NOMO-1 treated with DMSO at 0.1 percent for 48 hours (cell line): ENCODE measurements around the gene RETREG1.
A peak's percentile ranks its signal among the peaks of the same experiment; 100 is the strongest.

Experiments used
- DNase-seq: peaks from one replicate; lab custom pipeline; 2025; ENCODE audit not compliant: unreplicated experiment; lab: John Stamatoyannopoulos, UW

Gene RETREG1

GRCh38 chr5:16531063-16531648, 85.6 kb downstream of the RETREG1 start:
- no peak for DNase-seq

- no peak for DNase-seq
These were observed 87.5 kb downstream of the RETREG1 start for GRCh38 chr5:16529306-16529705.

DNA sequence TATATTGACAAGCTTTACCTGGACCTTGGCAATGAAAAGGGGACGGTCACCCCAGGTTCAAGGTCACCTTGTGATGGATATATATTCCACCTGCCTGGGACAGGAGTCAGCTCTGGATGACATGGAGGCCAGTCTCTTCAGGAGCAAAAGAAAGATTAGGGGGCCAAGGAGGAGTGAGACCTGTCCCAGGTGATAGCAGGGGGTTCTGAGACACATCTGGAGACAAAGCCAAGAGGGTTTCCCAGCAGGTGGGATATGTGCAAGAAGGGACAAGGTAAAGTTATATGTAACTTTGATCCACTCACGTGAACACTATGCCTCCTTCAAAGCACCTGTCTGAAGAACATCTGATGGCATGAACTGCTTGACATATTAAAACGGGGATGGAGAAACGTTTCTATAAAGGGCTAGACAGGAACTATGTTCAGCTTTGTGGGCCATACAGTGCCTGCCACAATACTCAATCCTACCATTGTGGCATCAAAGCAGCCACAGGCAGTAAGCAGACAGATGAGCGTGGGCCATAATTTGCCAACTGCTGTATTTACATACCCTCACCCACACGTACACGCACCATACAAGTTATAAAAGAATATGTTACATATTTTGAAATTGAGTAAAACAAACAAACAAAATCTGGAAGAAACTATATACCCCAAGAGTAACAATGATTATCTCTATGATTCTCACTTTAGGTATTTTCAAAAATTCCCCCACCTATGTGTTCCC, 88.3 kb downstream of the RETREG1 start:
- no peak for DNase-seq

GRCh38 chr5:16525651-16526050, 91.1 kb downstream of the RETREG1 start:
- no peak for DNase-seq

DNA sequence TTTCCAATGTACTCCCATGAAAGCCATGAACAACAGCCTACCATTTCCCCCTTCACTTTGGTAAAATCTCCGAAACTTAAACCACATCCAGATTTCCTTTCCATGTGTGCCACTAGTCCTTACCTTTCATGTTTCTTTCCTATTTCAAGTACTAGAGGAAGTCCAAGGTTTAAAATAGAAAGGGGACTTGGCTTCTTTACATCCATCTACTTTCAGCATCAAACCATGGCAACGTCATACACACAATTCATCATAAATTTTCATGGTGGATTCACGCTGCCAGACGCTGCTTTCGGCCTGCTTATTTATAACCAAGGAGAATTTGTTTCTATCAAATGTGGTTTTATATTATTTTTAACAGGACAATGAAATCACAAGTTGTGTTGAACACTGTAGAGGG, 92.5 kb downstream of the RETREG1 start:
- no peak for DNase-seq

DNA sequence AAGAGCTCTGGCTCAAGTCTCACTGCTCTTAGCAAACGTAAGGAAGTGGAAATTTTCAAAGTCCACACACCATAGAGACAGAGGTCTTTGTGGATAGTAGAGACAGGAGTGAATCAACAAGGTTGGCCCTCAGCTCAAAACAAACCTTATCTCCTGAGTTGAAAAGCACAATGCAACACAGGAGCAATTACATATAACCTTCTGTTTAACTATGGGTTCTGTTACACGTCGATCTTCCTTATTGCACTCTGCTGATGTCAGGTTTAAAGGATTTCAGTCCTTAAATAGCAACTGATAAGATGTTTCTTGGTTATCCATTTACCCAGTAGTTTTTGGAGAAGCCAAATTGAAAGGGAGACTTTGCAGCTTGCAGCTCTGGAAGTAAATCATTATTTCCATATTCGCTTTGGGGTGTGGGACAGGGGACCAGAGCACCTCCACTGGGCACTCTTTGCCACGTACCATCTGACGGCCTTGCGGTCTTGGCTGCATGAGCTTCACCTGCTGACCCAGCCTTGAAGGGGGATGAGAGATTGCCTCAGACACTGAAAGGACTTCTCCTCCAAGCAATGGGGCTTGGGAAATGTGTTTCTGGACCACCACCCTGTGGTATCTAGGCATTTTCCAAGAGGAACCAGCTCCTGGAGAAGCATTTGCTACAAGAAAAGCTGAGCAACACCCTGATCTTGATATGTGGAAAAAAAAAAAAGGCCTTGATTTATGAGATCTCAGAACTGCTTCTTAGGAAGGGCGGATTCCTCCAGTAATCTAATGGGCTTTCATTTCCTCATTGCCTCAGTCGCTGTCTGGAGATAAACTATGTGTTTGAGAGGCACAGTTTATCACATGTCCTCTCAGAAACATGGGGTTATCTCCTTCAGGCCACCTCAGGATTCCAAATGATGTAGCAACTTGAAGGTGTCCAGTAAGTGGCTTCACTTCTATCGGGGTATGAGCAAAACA, 95.0 kb downstream of the RETREG1 start:
- peak; percentile 98 for DNase-seq

- no peak for DNase-seq
These were observed 96.0 kb downstream of the RETREG1 start for GRCh38 chr5:16520841-16521240.

- DNase-seq, result no peak
These were observed 97.4 kb downstream of the RETREG1 start for GRCh38 chr5:16519435-16519834.

DNA sequence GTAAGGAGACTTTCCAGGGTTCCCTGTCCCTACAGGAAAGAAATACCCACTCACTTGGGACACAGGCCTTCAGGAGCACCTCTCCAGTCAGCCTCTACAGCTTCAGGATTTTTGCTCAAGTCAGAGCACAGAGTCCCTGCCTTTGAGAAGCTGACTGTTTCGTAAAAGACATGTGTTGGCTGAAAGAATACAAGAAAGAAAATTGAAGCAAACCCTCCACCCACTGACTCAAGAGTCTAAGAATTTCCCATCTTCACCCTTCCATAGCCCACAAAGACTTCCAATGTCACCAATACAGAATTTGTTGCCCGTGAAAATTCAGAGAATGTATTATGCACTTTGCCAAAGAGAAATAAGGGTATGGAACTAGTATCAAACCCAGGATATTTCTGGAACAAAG, 98.2 kb downstream of the RETREG1 start:
- DNase-seq, result no peak

DNA sequence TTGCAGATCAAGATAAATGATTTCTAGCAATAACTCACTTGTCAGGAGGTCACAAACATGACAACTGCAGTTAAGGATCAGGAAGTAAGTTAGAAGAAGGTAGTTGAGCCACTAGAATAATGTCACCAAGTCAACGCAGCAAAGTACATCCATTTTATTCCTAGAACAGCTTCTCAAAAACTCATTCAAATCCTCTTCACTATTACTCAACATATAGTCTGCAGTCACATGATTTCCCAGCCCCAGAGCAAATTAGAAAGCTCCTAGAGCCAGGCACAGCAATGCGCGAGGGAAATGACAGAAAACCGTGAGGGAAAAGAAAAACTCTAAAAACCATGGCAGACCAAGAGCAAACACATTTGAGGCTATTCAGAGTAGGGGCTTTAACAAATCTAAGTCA, 101.3 kb downstream of the RETREG1 start:
- no peak for DNase-seq

- no peak for DNase-seq
These were observed 106.7 kb downstream of the RETREG1 start for GRCh38 chr5:16510098-16510497.

DNA sequence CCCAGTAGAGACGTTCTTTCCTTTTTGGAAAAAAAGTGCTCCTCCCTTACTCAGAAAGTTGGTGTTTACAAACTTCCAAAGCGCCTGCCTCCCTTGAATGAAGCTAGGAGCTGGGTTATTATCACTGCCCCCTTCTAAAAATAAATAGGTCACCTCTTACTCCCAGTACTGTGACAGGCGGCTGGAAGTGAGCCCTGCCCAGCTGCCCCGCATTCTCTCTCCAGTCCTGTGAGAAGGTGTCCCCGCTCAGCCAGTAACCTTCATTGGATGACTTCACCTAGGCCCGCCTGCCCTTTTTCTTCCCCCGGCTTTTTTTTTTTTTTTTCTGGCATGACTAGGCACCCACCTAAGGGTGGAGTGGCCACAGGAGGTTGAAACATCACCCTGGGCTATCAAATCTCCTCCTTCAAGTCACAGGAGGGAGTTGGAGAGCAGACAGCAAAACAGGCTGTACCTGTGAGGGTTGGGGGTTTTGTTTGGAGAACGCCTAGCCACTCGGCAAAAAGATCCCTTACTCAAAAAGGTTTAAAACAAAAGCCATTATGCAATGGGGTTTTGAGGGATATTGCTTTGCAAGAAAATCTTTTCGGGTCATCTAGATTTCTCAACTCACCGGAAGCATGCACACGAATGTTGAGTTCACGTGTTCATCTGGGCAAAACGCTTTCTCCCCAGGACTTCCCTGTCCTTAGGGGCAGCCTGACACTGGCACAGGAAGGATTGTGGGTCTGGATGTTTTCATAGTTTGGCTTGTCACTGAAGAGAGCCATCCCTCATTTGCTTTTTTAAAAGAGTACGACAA, 107.9 kb downstream of the RETREG1 start:
- peak; percentile 92 for DNase-seq

DNA sequence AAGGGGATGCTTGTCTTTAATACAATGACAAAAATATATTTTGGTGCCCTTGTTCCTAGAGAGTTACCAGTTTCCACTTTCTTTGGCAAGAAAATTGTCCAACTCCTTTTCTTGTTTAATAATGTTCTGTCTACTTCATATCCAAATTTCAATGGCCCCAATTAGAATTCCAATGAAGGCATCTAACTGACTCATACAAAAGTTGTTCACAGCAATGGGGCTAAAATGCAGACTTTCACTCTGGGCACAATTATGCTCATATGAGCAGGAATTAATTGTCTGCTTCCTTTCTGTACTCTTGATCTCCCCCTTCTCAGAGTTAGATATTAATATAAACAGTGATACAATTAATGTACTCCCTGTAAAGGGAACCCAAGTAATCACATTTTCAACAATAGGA, 109.1 kb downstream of the RETREG1 start:
- no peak for DNase-seq

GRCh38 chr5:16505904-16506303, 110.9 kb downstream of the RETREG1 start:
- DNase-seq, result no peak

DNA sequence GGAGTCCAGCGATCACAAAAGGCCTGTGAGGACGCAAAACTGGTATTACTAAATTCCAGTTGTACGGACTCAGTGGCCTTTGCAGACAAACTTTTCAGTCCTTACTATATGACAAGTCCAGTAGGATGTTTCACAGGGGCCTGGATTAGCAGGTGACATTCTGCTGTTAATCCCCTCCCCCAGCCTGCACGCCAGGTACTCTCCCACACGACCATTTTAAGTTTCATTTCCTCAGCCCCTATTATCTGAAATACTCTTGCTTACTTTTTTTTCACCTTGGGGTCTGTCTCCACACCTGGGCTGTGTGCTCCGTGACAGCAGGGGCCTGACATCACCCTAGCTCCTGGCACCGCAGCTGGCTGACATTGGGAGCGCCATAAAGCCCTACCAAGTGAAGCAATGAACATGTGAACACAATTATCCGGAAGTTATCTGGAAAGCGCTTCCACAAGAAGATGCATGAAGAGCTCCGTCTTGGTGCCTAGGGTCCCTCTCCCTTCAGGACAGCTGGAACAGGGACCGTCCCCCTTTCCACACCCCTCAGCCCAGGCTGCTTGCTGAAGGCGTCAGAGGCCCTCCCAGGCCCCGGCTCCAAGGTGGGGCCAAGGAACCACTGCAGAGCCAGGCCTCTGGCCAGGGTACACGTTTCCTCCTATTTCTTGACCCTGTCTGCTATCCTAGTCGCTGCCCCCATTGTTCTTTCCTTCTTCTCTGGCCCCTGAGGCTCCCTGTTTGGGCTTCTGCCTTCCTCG, 111.5 kb downstream of the RETREG1 start:
- DNase-seq, result no peak

- DNase-seq, result no peak
These were observed 112.2 kb downstream of the RETREG1 start for GRCh38 chr5:16504571-16504970.

DNA sequence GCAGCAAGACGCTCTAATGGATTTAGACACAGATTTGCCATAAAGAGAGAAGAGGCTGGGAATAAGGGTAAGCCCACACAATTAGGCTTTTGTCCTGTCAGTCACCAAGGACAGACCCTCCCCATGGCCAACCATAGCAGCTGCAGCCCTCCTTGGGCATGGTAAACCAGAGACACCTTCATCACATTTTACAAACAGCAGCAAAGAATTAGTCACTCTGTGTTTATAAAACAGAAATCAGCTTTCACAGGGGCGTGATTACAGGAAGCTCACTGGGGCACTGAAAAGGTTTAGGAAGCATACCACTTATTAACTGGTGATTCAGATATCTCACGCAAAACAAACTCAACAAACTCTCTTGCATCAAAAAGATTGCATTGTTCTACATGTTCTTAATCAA, 113.9 kb downstream of the RETREG1 start:
- DNase-seq, result peak; percentile 18

- DNase-seq, result no peak
These were observed 116.8 kb downstream of the RETREG1 start for GRCh38 chr5:16500024-16500423.

DNA sequence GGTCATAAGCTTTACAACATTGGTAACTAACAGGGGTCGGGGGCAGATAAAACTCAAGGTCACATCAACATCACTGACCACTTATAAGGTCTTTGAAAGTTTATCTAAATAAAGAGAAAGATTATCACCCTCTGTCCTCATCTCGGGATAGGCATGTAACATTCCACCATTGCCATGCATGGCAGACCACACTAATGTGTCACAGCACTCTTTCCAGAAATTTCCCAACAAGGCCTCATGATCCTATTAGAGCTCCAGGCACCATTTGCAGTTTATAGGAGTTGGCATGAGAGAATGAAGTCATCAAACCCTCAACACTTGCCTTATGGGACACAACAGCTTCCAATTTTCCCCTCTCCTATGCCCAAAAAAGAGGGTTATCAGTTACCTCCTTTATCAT, 119.3 kb downstream of the RETREG1 start:
- no peak for DNase-seq

DNA sequence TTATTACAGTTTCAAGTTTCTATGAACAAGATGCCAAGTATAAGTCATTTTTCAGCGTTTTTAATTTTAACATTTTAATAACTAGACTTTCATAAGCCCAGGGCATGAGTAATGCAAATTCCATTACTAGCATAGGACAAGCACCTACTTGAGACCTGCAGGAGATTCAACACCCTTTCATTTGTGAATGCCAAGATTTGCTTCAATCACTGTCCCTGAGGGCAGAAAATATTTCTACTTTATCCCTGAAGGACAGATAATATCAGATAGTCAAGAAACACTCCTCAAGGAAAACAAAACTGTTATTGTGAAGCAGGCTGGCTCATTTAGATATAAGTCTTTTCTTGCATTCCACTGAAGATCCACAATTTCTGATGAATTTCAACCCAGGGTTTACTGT, 123.5 kb downstream of the RETREG1 start:
- no peak for DNase-seq
